Neural crest cell (in vitro differentiated cells): Measurements from ENCODE around the gene TMEM208. TPM values are rescaled to one million over a fixed set of nuclear protein-coding genes. Genes with fewer than 3 reads are reported as not detected.

Experiments used
- DNase-seq: peaks from one replicate; pipeline ENCODE4 v3.0.0; 2021; ENCODE audit warnings: low read depth, mixed read lengths, low spot score
- H3K27ac Mint-ChIP-seq: one replicate; pipeline ENCODE4 v1.8.0; 2021; ENCODE audit warnings: mild to moderate bottlenecking, mixed read lengths; ENCODE audit not compliant: unreplicated experiment
- H3K27me3 Mint-ChIP-seq: 2 replicates; pipeline ENCODE4 v1.8.0; 2021; ENCODE audit warnings: low read depth, mild to moderate bottlenecking, mixed read lengths
- H3K36me3 Mint-ChIP-seq: 2 replicates; pipeline ENCODE4 v1.8.0; 2021; ENCODE audit warnings: low read depth, mild to moderate bottlenecking, mixed read lengths
- H3K4me1 Mint-ChIP-seq: 2 replicates; pipeline ENCODE4 v1.8.0; 2021; ENCODE audit warnings: mixed read lengths
- H3K4me3 Mint-ChIP-seq: one replicate; pipeline ENCODE4 v1.8.0; 2021; ENCODE audit warnings: mild to moderate bottlenecking, mixed read lengths
- H3K9me3 Mint-ChIP-seq: 2 replicates; pipeline ENCODE4 v1.8.0; 2021; ENCODE audit warnings: mixed read lengths
- CTCF ChIP-seq: fragments of 200-600 bp; sonication (generic); conservative IDR thresholded peaks from 2 replicates; pipeline ENCODE4 v1.5.0; 2021; ENCODE audit warnings: antibody characterized with exemption, mild to moderate bottlenecking
- total RNA-seq: library from RNA; stranded (reverse); gene quantifications from 2 replicates; pipeline ENCODE4 v1.2.1, GENCODE V29; 2021

Gene TMEM208
- total RNA-seq, 1 donor from 2014 or later, result 35.7 TPM

DNA sequence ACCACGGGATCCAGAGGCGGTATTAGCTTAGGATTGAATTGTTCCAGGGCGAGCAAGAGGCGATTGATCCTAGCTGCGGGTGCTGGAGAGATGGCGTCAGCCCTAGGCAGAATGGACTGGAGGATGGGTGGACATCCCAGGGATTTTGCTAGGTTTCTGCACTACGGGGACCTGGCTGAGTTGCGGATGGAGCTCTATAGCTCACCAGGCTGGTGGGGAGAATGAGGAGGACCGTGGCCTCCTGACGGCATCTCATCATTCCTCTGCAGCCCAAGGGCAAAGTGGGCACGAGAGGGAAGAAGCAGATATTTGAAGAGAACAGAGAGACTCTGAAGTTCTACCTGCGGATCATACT is 614 bp downstream of the TMEM208 start:
- Mint-ChIP-seq H3K27ac (peak overlapping the region; percentile 88), H3K4me1 (peaks cover 25% of the 10 kb centered on the region), H3K36me3 (peaks cover 5% of the 10 kb centered on the region), H3K27me3 (no peaks in the 10 kb centered on the region), H3K9me3 (no peaks in the 10 kb centered on the region), H3K4me3 (peak overlapping the region; percentile 98)
- no peak for TF ChIP-seq CTCF
- DNase-seq, result no peak

DNA sequence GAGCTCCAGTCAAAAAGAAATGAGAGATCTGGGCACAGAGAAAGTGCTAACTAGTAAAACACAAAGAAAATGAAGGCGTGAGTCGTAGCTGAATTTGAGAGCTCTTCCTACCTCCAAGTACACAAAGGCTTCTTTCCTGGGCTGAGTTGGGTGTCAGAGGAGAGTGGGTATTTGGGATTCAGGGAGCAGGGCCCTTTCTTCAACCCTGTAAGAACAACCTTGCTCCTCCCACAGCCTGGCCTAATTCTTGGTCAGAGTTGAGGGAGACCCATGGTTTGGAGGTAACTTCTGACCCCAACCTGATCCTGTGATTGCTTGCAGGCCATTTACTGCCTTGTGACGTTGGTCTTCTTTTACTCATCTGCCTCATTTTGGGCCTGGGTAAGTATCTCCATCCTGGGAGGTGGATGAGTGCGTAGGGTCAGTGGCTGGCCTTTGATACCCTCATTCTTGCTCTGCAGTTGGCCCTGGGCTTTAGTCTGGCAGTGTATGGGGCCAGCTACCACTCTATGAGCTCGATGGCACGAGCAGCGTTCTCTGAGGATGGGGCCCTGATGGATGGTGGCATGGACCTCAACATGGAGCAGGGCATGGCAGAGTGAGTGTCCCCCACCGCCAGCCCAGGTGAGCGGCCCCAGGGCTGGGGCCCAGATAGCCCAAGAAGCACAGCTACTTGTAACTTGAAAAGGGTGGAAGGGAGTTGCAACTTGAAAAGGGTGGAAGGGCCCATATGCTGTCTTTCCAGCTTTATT is 1.3 kb downstream of the TMEM208 start:
- Mint-ChIP-seq H3K27me3 (no peaks in the 10 kb centered on the region), H3K36me3 (peaks cover 5% of the 10 kb centered on the region), H3K9me3 (no peaks in the 10 kb centered on the region), H3K4me3 (peak overlapping the region; percentile 98), H3K27ac (peak overlapping the region; percentile 45), H3K4me1 (peaks cover 25% of the 10 kb centered on the region)
- no peak for TF ChIP-seq CTCF
- no peak for DNase-seq

GRCh38 chr16:67228905-67229304 is 2.0 kb downstream of the TMEM208 start:
- H3K4me1 Mint-ChIP-seq, result peaks cover 25% of the 10 kb centered on the region
- H3K36me3 Mint-ChIP-seq, result peaks cover 5% of the 10 kb centered on the region
- no peaks in the 10 kb centered on the region for H3K9me3 Mint-ChIP-seq
- no peaks in the 10 kb centered on the region for H3K27me3 Mint-ChIP-seq
- H3K4me3 Mint-ChIP-seq, result peak overlapping the region; percentile 98
- no peak overlapping the region for H3K27ac Mint-ChIP-seq
- TF ChIP-seq CTCF, result no peak
- DNase-seq, result no peak

GRCh38 chr16:67229906-67230808 is 3.2 kb downstream of the TMEM208 start:
- Mint-ChIP-seq H3K4me1 (peaks cover 25% of the 10 kb centered on the region), H3K9me3 (no peaks in the 10 kb centered on the region), H3K36me3 (peaks cover 5% of the 10 kb centered on the region), H3K4me3 (peak overlapping the region; percentile 98), H3K27ac (no peak overlapping the region), H3K27me3 (no peaks in the 10 kb centered on the region)
- no peak for TF ChIP-seq CTCF
- no peak for DNase-seq

DNA sequence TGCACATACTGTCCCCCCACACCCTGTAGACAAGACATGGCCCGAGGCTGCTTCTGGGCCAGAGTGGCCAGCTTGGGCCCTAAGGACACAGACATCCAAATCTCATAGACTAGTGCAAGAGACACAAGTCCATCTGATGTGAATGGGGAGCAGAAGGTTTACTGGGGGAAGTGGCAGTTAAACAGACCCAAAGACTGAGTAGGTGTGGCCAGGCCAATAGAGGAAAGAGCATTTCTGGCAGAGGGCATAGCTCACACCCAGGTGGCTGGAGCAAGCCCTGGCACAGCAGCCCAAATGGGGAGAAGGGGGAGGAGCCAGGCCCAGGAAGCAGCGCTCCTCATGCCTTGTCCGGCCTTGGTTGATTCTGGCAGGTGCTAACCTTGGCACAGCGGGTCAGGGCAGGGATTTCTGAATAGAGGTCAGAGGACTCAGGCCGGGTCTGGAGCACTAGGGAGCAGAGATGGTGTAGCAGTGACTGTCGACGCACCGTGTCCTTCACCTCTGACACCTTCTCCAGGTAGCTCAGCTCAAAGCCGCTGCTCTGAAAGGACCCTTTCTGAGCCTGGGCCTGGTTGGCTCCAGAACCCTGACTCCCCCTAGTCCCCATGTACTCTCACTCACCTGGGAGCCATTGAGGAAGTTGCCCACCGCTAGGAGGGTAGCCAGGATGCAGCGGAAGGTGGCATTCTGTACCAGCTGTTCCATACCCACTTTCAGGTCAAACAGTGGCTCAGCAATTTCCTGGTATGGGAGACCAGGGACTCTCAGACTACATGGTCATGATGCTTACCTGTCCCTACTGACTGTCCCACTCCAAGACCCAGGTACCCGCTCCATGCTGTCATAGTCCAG is 4.1 kb downstream of the TMEM208 start:
- Mint-ChIP-seq H3K27me3 (no peaks in the 10 kb centered on the region), H3K27ac (no peak overlapping the region), H3K9me3 (no peaks in the 10 kb centered on the region), H3K36me3 (peaks cover 7% of the 10 kb centered on the region), H3K4me3 (no peak overlapping the region), H3K4me1 (peaks cover 19% of the 10 kb centered on the region)
- no peak for DNase-seq
- no peak for TF ChIP-seq CTCF
